GM21786 (cell line): ENCODE measurements around the gene TRABD2A.
"Not testable (repeated sequence)": the region's sequence is repeated elsewhere in the genome, so short reads cannot be mapped to it uniquely, and the experiment has no call there.

Experiments used
- ATAC-seq: cut with Tn5 transposase; IDR thresholded peaks from one replicate; pipeline ENCODE4 v1.9.1; 2021; ENCODE audit not compliant: unreplicated experiment

TRABD2A gene, protein sequence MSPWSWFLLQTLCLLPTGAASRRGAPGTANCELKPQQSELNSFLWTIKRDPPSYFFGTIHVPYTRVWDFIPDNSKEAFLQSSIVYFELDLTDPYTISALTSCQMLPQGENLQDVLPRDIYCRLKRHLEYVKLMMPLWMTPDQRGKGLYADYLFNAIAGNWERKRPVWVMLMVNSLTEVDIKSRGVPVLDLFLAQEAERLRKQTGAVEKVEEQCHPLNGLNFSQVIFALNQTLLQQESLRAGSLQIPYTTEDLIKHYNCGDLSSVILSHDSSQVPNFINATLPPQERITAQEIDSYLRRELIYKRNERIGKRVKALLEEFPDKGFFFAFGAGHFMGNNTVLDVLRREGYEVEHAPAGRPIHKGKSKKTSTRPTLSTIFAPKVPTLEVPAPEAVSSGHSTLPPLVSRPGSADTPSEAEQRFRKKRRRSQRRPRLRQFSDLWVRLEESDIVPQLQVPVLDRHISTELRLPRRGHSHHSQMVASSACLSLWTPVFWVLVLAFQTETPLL

DNA sequence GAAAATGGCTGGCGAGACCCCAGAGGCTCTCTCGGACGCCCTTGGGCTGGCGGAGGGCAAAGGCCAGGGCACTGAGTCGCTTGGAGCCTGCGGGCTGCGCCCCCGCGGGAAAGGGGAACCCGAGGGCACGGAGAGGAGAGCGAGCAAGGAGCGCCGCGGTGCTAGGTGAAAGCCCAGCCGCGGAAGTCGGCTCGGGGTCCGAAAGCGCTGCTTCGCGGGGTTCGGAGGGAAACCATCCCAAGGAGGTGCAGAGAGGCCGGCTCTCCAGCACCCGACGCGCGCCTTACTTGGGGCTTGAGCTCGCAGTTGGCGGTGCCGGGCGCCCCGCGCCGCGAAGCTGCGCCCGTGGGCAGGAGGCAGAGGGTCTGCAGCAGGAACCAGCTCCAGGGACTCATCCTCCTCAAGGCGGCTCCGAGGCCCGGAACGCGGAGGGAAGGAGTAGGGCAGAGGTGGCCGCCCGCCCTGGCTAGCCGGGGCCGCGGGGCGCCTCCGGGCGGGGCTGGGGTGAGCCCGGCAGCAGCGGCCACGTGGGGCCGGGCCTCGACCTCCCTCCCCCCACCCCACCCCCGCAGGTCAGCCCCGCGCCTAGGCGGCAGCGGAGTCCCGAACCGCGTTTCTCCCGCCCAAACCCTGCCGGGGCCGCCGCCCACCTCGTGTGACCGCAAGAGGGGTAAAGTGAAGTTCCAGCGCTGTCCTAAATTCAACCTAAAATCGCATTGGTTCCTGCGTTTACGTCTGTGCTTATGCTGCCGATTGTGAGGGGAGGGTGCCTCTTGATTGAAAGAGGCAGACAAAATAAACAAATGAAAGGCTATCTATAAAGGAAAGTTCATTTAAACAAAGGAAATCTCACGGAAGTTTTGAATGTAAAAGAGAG is at the start of gene TRABD2A:
Gene TRABD2A, minus strand, starts transcription at position 440 of the 877 bp plus-strand sequence. Its CDS starts 45 bp downstream, at position 395.
- ATAC-seq, result no peak

DNA sequence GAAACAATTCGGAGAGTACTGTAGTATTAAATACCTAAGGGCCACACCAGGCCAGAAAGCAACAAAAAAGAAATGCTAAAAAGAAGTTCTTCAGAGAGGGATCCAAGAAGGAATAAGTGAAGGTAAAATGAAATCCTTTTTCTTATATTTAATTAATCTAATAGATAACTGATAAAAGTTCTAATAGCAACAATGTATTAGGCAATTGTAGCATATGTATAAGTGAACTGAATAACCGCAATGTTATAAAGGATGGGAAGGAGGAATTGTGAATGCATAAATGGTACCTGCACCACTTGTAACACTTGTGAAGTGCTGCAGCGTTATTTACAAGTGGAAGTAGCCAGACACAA is 46.4 kb upstream of the TRABD2A start:
- ATAC-seq, result no peak

DNA sequence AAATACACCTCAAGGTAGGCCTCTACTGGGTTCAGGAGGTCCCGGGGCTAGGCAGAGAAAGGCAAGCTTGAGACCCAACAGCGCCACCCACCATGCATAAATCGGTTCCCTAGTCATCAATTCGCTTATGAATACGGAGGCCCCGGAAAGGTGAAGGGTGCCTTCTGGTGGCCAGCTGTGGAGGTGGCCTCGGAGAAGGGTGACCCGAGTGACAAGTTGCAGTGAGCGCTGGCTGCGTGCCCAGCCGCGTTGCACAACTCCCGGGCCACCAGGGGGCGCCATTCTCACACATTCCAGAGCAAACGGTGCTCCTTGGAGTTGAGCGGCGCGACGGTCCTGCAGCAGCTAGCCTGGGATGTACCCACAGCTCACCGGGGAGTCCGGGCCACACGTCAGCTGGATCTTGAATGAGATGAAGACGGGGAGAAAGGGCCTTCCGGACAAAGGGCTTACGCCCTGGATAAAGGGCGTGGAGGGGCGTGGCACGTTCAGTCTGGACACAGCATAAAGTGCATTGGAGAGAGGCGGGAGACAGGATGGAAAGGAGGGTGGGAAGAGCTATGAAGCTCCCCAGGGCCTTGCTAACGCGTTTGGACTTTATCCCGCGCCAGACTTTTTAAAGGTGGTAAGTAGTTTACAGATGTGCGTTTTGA is 45.0 kb upstream of the TRABD2A start:
- peak; percentile 84 for ATAC-seq

DNA sequence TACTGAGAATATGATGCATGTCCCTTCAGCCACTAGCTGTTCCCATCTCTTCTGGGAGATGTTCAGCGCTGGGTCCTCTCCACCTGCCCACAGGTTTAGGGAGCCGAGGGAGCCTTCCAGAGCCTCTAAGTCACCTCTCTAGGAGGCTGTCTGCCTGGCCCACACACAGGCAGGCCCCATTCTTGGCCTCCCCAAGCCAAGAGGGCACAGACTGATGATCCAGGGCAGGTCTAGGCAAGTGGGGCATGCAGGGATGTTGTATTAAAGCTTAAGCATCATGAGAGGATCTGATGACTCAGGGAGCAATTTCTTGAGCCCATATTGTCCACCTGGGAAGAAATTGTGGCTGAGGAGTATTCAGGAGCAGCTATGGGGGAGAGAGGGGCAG is 44.4 kb upstream of the TRABD2A start:
- ATAC-seq, result no peak

DNA sequence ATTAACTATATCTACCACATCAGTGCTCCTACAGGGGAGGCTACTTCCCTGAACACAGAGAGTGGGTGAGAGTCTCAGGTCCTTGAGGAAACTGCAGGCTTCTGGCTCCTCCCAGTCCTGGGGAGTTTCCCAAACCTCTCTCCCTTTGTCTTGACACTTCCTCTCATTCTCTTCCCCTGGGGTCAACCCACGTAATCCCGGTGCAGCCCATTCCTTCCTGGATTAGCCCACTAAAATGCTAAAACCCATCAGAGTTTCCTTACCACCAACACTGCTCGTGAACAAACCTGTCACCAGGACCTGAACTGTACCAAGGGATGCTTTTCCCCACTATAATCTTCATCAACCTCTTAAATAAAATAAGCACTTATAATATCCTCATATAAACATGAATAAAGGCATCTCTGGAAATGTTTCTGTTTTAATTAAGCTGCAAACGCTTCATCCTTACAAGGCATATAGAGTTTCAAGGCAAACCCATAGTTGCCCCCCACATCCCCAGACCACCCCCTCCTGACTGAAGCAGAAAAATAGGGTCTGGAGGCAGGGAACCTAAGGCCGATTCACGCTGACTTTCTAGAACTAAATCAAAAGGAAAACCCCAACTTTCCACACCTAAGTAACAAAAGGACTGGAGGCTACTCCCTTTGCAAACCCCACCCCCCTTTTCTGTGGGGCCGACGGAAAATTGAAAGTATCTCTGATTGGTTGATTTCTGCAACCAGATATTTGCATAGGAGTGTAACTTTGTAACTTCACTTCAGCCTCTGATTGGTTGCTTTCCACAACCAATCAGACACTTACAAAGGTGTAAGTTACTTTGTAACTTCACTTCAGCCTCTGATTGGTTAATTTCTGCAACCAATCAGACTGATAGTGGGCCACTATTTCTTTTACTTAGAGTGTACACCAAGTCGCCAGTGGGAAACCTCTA is 43.6 kb upstream of the TRABD2A start:
- peak; percentile 17 for ATAC-seq

DNA sequence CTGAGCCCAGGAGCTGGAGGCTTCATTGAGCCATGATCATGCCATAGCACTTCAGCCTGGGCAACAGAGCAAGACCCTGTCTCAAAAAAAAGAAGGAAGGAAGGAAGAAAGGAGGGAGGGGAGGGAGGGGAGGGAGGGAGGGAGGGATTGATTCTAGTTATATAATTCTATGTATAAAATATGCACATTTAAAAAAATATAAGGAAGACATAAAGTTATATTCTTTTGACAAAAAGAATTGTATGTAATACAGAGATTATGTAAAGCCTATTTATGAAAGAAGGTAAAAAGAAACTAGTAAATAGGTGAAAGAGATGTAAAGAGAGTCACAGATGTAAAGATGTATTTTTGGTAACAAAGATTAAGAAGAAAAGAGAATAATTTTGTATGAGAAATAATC is 42.1 kb upstream of the TRABD2A start:
- ATAC-seq, result no peak

DNA sequence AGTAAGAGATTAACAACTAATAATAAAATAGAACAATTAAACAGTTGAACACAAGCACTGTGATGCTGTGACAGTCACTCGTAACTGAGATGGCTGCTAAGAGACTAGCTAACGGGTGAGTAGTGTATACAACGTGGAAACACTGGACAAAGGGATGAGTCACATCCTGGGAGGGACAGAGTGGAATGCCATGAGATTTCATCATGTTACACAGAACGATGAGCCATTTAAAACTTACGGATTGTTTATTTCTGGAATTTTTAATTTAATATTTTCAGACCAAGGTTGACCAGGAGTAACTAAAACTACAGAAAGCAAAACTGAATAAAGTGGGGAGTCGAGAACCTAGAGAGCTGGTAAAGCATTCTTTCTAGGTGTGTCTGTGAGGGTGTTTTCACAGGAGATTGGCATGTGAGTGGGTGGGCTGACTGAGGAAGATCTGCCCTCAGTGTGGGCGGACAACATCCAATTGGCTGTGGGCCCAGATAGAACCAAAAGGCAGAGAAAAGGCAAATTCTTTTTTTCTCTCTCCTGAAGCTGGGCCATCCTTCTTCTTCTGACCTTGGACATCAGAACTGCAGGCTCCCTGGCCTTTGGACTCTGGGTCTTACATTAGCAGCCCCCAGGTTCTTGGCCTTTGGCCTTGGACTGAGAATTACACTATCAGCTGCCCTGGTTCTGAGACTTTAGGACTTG is 39.1 kb upstream of the TRABD2A start:
- peak; percentile 41 for ATAC-seq

DNA sequence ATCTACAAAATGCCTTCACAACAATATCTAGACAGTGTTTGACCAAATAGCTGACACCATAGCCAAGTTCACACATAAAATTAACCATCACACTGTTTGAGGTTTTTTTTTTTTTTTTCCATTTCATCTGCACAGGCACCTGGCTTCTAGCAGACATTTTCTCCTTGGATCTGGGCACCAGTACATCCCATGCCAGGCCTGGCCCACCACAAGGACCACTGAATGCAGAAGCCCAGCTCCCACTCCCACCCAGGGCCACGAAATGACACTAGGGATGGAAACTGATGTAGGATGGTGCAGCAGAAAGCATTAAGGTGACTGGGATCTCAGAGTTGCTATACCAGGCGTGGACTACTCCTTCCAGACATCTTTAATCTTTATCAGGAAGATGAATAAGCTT is 37.5 kb upstream of the TRABD2A start:
- ATAC-seq, result no peak

DNA sequence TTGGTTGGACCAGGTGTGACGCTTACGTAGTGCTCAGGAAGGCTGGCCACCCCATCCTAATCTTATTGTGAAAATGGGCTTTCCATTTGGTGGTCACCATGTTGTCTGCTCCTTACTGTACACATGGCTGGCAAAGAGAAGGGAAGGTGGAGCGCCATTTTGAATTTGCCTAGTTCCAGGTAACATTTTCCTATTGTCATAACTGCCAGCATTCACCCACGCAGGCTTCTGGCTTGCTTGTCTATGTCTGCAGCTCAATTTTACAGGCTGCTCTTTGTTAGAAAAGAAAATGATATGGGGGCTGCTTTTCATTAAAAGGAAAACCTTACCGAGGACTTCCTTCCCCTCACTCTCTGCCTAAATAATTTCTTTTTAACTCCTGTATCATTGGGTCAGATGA is 36.9 kb upstream of the TRABD2A start:
- ATAC-seq, result not testable (repeated sequence)

DNA sequence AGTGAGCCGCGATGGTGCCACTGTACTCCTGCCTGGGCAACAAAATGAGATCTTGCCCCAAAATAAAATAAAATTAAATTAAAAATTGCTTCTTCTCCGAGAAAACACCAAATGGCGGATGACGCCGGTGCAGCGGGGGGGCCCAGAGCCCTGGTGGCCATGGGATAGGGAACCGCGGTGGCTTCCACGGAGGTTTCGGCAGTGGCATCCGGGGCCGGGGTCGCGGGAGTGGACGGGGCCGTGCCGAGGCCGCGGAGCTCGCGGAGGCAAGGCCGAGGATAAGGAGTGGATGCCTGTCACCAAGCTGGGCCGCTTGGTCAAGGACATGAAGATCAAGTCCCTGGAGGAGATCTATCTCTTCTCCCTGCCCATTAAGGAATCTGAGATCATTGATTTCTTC is 34.8 kb upstream of the TRABD2A start:
- not testable (repeated sequence) for ATAC-seq

DNA sequence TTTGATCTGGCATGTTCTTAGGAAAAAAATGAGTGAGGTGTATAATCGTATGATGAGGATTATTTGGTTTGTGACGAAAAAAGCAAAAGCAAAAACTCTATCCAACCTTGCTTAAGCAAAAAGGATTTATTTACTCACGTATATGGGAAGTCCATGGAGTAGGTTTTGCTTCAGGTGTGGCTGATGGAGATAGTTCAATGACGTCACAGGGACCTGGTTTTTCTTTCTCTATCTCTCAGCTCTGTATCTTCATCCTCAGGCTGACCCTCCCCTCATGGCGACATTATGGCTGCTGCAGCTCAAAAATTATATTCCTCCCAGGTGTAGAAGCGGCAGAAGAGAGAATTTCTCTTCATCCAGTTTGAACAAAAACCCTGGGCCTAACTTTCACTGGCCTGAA is 33.5 kb upstream of the TRABD2A start:
- ATAC-seq, result no peak

DNA sequence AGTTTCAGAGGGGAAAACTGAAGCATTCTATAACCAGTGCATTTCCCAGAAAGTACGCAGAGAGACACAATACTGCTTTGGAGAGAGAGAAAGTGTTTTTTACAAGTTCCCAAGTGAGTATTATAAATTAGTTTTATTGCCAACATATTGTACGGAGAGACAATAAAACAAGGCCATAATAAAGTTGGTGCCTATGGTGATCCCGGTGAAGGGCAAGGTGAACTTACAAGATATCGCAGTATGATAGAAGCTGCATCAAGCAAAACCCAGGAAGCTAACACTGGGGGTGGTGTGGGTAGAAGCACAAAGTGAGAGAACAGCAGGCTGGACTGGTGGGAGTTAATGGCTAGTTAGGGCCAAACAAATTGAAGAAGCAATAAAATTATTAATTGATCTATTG is 32.1 kb upstream of the TRABD2A start:
- no peak for ATAC-seq

DNA sequence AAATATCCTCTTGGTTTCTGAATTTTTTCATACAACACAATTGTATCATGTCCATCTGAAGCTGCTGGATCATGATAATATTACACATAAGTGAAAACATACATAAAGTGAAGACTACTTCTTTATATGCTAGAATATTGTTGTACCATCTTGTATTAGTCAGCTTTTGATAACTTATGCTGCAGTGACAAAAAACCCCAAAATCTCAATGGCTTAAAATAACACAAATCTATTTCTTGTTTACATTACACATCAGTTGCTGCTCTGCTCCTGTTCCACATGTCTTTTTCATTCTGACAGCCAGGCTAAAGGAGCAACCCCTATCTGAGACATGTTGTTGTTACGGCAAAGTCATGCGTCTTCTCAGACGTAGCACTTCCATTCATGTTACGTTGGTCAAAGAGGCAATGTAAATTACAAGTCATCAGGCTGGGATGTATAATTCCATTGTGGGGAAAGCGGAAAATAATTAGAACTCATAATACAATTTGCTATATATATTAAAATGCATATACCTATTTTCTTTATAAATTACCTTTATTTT is 30.3 kb upstream of the TRABD2A start:
- ATAC-seq, result no peak

DNA sequence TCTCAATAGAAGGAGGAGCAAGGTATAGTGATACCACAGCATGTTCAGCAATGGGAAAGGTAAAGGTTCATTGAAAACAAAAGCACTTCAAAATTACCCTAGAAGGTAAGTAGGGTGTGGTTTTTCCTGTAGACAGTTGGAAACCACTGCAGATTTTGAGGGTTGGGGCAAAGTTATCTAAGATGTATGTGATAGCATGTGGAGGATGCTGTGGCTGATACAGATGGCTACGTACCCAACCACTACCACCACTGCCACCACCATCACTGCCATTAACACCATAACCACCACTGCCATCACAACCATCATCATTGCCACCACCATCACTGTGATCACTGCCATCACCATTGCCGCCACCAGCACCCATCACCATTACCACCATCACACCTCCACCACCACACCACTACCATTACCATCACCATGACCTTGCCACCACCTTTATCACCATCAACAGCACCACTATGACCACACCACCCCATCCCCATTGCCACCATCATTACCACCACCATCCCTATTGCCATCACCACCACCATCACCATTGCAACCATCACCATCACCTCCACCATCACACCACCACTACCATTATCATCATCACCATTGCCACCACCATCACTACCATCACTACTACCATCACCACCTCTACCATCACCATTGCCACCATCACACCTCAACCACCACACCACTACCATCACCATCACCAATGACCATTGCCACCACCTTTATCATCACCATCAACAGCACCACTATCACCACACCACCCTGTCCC is 28.2 kb upstream of the TRABD2A start:
- no peak for ATAC-seq

DNA sequence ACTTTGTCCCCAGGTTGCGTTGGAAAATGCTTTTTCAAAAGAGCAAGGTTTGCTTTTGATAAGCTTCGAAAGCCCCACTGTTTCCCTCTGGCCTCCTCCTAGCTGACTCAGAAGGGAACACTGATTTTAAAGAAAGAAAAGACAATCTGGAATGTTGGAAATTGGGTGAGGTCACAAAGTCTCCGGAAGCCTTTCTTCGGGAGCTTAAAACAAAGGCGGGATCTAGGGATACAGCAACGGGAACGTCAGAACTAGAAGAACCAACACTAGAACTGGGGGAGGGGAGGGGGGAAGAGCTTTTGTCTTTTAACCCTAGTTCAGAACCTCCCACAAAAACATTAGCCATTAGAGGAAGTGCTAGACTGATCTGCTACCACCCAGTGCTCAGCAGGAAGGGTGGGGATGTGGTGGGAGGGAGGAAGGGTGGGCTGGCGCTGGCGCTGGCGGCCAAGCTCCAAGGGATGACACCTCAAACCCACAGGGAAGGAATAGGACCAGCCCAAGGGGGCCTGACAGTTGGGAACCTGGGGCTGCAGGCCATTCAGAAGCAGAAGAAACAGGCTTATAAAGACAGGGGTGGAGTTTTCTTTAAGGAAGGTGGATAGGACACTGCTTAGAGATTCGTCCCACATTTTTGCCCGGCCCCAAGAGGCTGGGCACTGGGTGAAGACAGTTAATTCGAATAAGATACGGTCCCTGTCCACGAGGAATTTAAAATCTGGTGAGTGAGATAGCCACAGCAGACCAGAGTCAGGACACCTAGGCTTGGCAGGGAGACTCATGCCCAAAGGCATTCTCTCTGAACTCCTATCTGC is 26.2 kb upstream of the TRABD2A start:
- peak; percentile 37 for ATAC-seq

DNA sequence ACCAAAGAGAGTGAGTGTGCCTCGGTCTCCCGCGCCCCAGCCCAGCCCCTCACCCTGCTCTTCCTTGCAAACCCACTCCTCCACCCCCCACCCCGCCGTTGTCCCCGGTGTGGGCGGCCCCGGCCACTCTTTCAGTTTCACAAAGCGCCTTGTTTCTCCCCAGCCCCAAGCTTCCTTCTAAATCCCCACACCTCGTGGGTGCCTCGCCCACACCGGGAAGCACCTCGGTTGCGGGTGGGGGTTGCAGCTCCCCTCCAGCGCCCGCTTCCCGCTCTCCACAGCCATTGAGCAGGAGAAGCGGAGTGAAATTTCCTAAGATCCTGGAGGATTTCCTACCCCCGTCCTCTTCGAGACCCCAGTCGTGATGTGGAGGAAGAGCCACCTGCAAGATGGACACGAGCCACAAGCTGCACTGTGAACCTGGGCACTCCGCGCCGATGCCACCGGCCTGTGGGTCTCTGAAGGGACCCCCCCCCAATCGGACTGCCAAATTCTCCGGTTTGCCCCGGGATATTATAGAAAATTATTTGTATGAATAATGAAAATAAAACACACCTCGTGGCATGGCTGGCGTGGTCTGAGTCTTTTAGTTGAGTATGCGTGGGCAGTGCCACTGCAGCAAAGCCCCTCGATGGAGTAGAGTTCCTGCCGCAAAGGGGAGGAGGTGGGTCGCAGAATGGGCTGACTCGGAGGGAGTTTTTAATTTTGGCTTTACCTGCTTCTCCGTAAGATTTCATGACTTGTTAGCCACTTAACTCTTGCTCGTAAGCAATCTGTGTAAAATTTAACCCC is 25.4 kb upstream of the TRABD2A start:
- peak; percentile 29 for ATAC-seq
